ENCODE measurements around the gene NUDT22.
"Not testable (repeated sequence)": the region's sequence is repeated elsewhere in the genome, so short reads cannot be mapped to it uniquely, and the experiment has no call there.

Gene NUDT22

DNA sequence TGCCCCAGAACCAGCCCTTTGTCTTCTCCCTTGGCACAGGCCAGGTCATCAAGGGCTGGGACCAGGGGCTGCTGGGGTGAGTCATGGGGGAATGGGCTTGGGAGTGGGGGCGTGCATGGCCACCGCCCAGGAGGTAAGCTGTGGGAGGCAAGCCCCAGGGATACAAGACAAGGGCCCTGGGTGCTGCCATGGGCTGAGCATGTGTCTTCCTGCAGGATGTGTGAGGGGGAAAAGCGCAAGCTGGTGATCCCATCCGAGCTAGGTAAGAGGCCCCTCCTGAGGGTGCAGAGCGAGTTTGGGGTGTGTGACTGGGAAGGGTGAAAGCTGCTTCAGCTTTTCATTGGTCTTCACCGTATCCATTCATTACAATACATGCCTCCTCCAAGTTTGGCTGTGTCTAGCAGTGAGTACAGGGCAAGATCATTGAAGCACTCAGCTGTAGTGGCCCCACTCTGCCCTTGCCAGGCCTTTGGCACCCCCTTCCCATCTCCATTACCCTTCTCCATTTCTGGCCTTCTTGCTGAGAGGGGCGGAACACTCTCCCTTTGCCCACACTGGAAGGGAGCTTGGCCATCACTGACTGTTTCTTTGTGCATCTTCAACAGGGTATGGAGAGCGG lies 17.3 kb downstream of the NUDT22 start:
- DNase-seq (ENCODE audit: low read depth), result no peak

DNA sequence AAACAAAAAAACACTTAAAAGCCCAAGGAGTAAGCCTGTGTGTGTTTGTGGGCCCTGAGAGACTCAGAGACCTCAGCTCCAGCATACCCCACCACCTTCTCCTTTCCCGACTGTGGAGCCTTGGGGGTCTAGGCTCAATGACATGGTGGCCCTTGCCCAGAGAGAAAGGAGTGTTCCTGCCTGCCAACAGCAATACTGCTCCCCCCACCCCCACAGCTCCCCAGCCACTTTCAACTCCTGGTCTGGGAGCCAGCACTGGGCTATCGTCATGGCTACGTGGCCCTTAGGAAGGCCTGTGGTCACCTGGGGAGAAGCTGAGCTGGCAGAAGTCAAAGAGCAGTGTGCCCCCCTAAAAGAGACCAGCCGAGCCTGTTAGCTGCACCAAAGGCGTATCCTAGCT lies 18.0 kb downstream of the NUDT22 start:
- DNase-seq (ENCODE audit: low read depth), result no peak

DNA sequence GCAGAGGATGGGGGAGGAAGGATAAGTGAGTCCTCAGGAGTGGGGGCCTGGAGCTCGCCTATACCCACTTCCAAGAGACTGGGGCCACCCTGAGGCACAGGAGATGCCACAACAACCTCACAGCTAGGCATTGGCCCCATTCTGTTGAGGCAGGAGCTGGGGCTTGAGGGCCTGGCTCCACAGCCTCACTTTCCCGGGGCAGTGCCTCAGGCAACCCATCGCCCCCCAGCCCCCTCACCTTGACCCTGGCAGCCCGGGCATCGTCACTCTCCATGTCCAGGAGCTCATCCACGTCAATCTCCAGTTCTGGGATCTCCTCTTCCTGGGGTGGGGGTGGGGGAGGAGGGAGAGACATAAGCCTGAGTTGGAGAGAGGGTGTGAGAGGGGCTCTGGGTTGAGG lies 18.9 kb downstream of the NUDT22 start:
- DNase-seq (ENCODE audit: low read depth), result no peak

DNA sequence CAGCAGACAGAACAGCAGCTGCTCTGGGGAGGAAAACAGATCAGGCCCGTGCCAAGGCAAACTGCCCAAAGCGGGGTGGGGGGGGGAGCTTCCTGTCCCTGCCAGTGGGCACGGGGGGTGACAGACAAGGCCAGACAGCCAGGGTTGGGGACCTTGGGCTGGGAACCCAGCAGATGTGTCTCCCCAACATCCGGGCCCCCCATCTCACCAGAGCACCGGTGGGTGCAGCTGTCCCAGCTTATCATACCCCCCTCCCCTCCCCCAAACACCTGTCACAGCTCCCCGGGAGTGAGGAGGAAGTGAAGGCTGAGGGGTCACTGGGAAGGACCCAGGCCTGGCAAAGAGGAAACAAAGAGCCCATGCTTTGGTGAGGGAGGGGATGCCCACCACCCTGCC lies 19.3 kb downstream of the NUDT22 start:
- DNase-seq (ENCODE audit: low read depth), result no peak

DNA sequence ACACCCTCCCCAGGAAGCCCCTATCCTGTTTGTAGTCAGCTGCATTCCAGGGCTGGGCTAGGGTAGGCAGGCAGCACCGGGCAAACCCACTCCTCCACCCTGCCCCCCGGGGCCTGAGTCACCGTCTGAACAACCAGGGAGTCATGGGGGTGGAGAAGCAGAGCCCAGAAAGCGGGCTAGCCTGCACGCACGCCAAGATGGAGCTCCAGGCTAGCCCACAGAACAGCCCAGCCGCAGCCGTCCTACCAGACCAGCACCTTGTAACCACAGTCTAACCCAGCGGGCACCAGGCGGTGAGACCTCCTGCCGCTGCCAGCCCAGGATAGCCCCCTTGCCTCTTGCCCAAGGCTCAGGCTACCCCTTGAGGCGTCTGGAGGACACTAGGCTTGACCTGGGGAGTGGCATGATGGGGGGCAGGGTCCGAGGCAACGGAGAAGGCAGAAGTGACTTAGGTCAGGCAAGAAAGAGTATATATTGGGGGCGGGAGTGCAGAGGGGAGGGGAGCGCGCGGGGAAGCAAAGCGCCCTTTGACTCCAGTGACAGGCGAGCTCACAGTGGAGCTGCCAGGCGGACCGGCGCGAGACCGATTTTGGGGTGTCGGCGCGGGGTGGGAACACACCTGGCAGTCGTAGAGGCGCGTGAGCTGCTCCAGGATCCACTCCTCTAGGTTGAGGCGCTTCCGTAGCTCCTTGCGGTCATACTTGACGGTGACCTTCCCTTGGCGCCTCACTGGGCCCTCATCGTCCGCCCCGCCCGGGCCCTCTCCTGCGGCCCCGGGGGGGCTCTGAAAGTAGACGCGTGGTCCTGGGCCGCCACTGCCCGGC lies 19.9 kb downstream of the NUDT22 start:
- DNase-seq (ENCODE audit: low read depth), result peak; percentile 57

DNA sequence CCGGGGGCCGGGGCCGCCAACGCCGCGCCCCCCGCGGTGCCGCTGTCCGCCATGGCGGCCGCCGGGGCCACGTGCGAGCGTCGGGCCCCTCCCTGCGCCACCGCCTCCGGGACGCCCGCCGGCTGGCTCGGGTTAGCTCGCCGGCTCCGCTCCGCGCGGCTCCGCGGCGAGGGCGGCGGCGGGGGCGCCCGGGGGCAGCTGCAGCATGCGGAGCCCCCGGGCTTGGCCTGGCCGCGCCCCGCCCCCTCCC lies 20.5 kb downstream of the NUDT22 start:
- DNase-seq (ENCODE audit: low read depth), result not testable (repeated sequence)

DNA sequence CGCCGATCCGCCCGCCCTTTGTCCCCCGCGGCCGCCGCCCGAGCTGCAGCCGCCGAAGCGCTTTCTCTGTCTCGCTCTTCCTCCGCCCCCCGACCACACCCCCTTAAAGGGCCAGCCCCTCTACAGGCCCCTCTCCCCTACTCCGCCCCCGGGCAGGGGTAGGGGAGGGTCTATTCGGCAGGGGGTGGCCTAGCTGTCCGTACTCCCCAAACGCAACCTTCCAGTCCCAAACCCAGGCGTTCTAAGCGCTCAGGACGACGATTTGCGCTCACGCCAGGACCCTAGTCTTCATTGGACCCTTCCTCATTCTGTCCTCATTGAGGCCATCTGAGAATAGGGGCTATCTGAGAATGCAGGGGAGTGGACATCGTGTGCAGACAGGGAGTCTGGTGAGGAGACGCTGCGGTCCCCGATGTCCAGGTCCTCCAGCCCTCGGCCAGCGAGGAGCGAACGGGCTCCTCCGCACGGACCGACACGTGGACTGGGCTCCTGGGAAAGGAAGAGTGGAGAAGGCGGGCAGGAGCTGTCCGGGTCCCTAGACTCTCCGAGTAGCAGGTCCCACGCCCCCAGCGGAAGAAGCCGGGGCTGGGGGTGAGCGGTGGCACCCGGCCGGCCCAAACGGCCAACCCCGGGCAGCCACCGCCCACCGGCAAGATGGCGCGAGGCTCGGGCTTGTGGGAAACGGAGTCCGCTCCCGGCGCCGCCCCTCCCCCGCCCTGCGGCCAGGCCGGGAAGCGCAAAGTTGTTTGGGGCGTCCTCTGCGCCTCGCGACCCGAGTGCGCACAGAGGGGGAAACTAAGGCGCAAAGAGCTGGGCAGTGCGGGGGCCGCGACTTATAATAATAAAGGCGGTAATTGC lies 21.0 kb downstream of the NUDT22 start, which contains the start of gene PPP1R14B:
Gene PPP1R14B, minus strand, starts transcription at position 73 of the 858 bp plus-strand sequence. CDS start 270 bp downstream, outside the sequence.
- DNase-seq (ENCODE audit: low read depth), result peak; percentile 68

DNA sequence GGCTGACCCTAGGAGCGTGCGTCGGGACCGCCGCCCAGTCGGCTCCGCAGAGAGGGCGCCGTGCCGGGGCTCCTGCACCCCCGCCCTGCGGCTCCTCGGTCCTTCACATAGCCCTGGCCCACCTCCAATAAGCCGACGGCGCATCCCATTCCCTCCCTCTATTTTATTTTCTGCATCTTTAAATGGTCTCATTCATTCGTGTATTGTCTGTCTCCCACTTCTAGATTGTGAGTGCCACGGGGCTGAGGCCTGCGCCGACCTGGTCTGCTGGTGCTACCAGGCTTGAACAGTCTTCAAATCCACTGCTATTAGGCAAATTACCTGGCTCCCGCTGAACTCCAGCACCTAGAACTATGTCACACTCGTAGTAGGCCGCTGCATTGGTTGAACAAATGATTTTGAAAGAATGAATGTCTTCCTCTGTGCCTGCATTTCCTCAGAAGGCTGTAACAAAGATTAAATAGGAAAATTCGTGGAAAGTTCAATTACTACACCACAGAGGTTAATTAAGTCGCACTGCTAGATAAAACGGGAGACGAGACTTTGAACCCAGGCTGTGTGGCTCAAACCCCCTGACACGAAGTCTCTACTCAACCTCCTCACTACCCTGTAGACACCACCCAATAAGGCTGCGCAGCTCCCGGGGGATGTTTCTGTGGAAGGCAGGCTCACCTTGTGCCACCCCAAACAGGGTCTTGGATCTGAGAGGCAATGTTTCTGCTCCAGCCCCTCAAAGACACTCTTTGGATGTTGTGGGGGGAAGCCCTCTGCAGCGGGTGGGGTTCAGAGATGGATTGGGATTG lies 21.9 kb downstream of the NUDT22 start:
- DNase-seq (ENCODE audit: low read depth), result no peak

DNA sequence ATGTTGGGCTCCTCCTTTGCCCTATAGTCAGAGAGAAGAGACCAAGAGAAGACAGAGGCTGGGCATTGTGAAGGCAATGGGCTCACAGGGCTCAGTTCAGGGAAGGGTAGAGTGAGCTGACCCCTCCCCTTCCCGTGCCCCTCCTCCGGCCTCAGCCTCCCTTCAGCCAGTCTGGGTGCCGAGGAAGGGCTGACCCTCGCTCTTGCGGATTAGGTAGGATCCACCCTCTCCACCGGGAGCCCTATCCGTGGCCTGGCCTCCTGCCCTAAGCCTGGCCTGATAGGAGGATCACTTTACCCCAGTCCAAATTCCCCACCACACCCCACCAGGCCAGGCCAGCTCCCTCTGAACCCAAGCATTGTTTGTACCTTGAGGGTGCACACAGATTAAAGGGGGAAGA lies 22.5 kb downstream of the NUDT22 start:
- DNase-seq (ENCODE audit: low read depth), result no peak

DNA sequence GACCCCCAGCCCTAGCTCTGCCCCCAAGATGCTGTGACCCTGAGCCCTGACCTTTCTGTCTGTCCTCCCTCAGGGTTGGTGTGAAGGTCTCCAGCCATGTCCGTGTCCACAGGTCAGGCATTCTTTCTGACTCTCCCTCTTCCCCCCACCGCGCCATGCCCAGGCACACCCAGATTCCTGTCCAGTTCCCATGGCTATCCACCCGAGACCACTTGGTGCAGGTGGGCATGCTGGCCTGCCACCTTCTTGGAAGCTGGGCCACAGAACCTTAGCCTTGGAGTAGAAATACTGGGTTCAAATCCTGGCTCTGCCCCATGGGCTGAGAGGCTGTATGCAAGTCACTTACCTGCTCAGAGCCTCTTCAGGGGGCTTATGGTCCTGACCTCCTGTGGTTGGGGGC lies 23.0 kb downstream of the NUDT22 start:
- no peak for DNase-seq (ENCODE audit: low read depth)

DNA sequence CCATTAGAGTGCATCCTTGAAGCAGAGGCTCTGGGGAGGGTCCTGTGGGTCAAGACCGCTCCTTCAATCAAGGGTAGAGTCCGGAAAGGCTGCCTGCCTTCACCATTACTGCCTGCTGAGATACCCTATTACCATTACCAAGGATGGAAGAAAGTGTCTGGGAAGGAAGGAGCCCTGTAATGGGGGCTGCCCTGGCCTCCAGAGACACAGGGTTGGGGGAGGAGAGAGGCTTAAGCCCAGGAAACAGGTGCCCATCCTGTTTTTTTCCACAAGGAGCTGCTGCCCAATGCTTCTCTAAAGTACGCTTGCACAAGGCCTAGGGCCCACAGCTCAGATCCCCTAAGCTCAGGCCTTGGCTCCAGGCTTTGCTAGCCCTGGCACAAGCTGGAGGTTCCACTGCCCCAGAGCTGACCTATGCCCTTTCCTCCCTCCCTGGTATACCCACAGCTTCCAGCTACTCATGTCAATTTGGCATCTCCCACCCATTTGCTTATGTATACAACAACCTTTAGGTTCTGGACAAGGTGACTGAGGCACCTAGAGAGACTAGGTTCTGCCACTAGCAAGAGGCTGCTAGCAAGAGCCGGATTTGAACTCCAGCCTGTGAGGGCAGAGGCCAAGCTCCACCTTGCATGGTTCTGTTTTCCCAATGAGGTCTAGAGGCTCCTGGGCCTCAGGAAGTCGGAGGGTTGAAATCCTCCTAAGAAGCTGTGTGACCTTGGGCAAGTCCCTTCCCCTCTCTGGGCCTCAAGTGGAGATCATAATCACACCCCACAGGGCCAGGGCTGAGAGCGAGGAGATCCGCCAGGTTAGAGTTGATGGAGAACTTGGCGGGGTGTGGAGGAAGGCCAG lies 23.7 kb downstream of the NUDT22 start:
- no peak for DNase-seq (ENCODE audit: low read depth)

DNA sequence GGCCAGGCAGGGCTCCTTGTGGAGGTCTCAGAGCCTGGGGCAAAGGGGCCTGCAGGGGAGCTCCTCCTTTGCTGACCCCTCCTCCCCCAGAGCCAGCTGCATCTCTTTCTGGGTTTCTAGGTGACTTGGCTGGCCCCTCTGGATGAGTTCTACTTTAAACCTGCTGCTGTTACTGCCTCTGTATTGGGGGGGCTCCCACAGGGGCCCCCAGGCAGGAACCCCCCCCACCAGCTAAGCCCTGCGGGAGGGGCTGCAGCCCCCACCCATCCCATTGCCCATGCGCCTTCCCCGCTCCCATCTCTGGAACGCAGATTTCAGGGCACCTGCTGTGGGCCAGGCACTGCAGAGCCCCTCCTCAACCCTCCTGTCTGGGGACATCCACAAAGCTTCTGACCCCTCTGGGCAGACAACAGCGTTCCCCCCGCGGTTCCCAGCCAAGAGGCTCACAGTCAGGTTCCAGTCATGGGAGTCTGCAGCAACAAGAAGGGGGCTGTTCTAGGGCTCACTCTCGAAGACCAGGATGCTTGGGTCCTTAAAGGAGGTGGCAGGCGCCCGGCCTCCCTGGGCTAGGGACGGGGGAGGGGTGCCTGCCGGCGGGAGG lies 24.4 kb downstream of the NUDT22 start:
- no peak for DNase-seq (ENCODE audit: low read depth)

DNA sequence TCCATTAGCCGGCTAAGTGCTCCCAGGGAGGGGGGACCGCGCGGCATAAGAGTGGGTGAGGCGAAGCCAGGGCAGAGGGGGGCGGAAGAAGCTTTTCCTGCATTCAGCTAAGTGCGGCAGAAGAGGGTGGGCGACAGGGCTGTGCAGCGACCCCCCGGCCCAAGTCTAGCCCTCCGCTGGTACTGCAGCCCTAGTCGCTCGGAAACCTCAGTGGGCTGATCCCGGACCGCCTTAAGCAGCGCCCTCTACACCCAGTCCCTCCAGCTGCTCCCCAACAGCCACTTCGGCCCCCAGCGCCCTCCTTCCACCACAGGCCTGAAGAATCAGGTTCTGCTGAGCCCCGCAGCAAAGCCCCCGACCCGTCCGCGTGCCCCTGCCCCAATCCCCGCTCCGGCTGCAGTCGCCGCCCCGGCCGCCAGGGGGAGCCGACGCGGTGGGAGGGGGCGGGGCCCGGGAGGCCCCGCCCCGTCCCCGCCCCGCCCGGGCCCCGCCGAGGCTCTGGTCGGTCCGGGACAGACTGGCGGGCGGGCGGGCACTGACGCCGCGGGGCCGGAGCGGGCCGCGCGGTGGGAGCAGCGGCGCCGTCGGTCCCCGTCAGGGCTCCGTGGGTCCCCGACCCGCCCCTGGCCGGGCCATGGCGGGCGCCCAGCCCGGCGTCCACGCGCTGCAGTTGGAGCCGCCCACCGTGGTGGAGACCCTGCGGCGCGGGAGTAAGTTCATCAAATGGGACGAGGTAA lies 25.1 kb downstream of the NUDT22 start, which contains the start of gene PLCB3:
Gene PLCB3, plus strand, starts transcription at position 515 of the 737 bp plus-strand sequence. Its CDS starts 120 bp downstream, at position 635.
- peak; percentile 65 for DNase-seq (ENCODE audit: low read depth)

DNA sequence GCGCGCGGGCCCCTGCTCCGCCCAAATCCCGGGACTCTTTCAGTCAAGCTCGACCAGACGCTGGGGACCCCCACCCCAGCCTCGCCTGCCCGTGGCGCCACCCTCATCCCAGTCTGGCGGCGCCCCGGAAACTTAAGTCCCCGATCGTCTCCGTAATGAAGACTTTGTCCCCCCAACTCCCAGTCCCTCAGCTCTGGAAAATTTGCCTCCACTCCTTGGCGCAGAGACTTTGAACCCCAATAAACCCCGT lies 25.6 kb downstream of the NUDT22 start:
- no peak for DNase-seq (ENCODE audit: low read depth)

DNA sequence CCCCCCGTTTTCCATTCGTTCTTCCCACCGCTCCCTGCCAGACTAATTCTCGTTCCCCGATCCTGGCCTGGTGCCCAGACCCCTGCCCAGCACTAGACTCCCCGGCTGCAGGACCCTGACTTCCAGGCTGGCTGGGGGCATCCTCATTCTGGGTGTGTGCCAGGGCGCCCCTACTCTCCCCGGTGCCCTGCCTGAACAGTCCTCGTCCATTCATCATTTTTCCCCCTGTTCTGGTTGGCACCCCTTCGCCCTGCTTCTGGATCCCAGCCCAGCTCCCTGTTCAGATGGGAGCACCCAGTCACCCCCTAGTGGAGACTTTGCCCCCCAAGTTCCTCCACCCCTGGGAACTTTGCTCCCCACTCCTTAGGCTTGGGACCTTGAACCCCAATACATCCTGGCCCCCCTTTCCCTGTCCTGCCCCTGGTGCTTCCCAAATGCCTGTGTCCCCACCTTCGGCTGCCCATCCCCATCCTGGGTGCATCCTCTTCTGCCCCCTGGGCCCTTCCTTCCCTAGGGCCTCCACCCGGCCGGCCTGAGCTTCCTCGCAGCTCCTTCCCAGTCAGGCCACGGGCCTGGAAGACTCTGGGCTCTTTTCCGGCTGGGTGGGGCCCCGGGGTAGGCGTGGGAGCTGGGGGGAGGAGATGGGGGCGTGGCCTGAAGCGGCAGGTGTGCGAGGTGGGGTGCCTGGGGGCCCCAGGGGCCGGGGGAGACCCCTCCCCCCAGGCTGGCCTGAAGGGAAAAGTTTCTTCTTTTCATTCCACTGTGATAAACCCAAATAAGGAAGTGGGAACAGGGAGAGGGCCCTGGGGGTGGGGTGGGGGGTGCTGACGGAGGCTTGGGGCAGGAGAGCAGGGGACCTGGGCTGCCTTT lies 26.2 kb downstream of the NUDT22 start:
- no peak for DNase-seq (ENCODE audit: low read depth)

DNA sequence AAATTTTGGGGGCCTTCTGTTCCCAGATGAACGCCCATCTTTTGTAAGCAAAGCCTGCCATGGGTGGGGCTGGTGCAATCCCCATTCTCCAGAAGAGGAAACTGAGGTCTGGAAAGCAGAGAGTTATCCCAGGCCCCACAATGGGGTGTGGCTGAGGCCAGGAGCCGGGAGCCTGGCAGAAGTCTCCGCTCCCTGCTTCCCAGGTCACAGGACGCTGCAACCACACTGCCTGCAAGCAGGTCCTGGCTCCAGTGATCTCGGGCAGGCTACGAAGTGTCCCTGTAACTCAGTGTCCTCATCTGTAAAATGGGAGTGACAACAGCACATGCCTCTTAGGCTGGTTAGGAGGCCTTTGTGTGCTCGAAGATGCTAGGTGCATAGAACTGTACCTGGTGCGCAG lies 27.0 kb downstream of the NUDT22 start:
- no peak for DNase-seq (ENCODE audit: low read depth)

DNA sequence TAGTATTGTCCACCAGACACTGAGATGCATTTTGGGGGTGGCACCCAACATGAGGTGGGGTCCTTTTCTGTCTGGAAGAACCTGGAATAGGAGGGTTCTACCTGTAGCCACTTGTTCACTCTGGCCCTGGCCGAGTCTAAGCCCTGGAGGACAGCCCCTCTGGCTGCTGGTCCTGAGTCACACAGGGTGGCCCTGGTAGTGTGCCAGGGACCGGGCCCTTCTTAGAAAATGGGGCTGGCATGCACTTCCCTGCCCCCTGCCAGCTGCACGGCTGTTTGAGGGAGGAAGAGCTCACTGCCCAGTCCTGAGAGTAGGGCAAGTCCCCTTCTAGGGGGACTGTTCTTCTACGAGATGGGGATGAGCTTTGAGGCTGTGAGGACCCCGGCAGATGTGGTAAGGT lies 27.4 kb downstream of the NUDT22 start:
- no peak for DNase-seq (ENCODE audit: low read depth)

DNA sequence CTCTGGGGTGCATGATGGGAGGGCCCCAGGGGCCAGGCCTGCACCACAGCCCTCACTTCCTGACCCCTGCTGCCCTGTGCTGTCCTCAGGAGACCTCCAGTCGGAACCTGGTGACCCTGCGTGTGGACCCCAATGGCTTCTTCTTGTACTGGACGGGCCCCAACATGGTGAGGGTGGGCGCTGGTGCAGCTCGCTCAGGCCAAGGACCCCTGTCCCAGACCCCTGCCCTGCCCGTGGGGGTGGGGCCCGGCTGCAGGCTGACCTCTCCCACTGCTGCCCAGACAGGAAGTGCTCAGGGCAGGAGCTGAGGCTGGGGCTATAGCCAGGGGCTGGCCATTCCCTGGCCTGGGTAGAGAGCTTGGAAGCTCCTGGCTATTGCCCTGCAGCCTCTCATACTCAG lies 28.3 kb downstream of the NUDT22 start:
- no peak for DNase-seq (ENCODE audit: low read depth)
